T-helper 2 cell treated with Interferon-gamma antibody and Interleukin-4, amounts not matched to agents 5 μg/mL and 100 μg/mL, for 36 hours (primary cell): ENCODE measurements around the gene PDE6A.

ENCODE experiments used
- DNase-seq: peaks from one replicate; pipeline ENCODE4 v3.0.0; 2021; ENCODE audit warnings: low spot score
- H3K27ac Mint-ChIP-seq: one replicate; pipeline ENCODE4 v1.8.0; 2021; ENCODE audit warnings: mild to moderate bottlenecking, mixed read lengths
- H3K27me3 Mint-ChIP-seq: one replicate; pipeline ENCODE4 v1.8.0; 2021; ENCODE audit warnings: low read depth, mixed read lengths
- H3K36me3 Mint-ChIP-seq: one replicate; pipeline ENCODE4 v1.8.0; 2021; ENCODE audit warnings: low read depth, mixed read lengths
- H3K4me1 Mint-ChIP-seq: one replicate; pipeline ENCODE4 v1.8.0; 2021; ENCODE audit warnings: low read depth, mixed read lengths
- H3K4me3 Mint-ChIP-seq: one replicate; pipeline ENCODE4 v1.8.0; 2022; ENCODE audit warnings: mild to moderate bottlenecking, moderate library complexity, mixed read lengths
- H3K9me3 Mint-ChIP-seq: one replicate; pipeline ENCODE4 v1.8.0; 2021; ENCODE audit warnings: mixed read lengths

The PDE6A gene

GRCh38 chr5:149940941-149941644, 3.5 kb downstream of the PDE6A start:
- Mint-ChIP-seq H3K27ac (no peak overlapping the region), H3K4me3 (no peak overlapping the region), H3K27me3 (peaks cover 6% of the 10 kb centered on the region), H3K9me3 (no peaks in the 10 kb centered on the region), H3K36me3 (no peaks in the 10 kb centered on the region), H3K4me1 (peaks cover 9% of the 10 kb centered on the region)
- no peak for DNase-seq

GRCh38 chr5:149940077-149940574, 4.5 kb downstream of the PDE6A start:
- Mint-ChIP-seq H3K9me3 (no peaks in the 10 kb centered on the region), H3K27ac (no peak overlapping the region)
- no peak for DNase-seq

GRCh38 chr5:149939546-149939945, 5.0 kb downstream of the PDE6A start:
- peaks cover 8% of the 10 kb centered on the region for H3K27me3 Mint-ChIP-seq
- H3K27ac Mint-ChIP-seq = no peak overlapping the region
- H3K4me1 Mint-ChIP-seq = peaks cover 9% of the 10 kb centered on the region
- H3K36me3 Mint-ChIP-seq = no peaks in the 10 kb centered on the region
- no peak overlapping the region for H3K4me3 Mint-ChIP-seq
- H3K9me3 Mint-ChIP-seq = no peaks in the 10 kb centered on the region
- no peak for DNase-seq

More at GRCh38 chr5:149940077-149940574, 4.5 kb downstream of the PDE6A start:
- no peak overlapping the region for H3K4me3 Mint-ChIP-seq
- peaks cover 6% of the 10 kb centered on the region for H3K27me3 Mint-ChIP-seq
- no peaks in the 10 kb centered on the region for H3K36me3 Mint-ChIP-seq
- H3K4me1 Mint-ChIP-seq = peaks cover 9% of the 10 kb centered on the region

GRCh38 chr5:149938791-149939358, 5.7 kb downstream of the PDE6A start:
- peak; percentile 14 for DNase-seq
- H3K36me3 Mint-ChIP-seq = no peaks in the 10 kb centered on the region
- no peak overlapping the region for H3K4me3 Mint-ChIP-seq
- peaks cover 9% of the 10 kb centered on the region for H3K4me1 Mint-ChIP-seq
- H3K27me3 Mint-ChIP-seq = peaks cover 13% of the 10 kb centered on the region
- H3K9me3 Mint-ChIP-seq = no peaks in the 10 kb centered on the region
- H3K27ac Mint-ChIP-seq = no peak overlapping the region

GRCh38 chr5:149938279-149938678, 6.3 kb downstream of the PDE6A start:
- no peak overlapping the region for H3K27ac Mint-ChIP-seq
- no peaks in the 10 kb centered on the region for H3K9me3 Mint-ChIP-seq
- no peaks in the 10 kb centered on the region for H3K36me3 Mint-ChIP-seq
- H3K4me3 Mint-ChIP-seq = no peak overlapping the region
- H3K27me3 Mint-ChIP-seq = peaks cover 15% of the 10 kb centered on the region
- no peak for DNase-seq
- H3K4me1 Mint-ChIP-seq = peaks cover 9% of the 10 kb centered on the region

- peaks cover 17% of the 10 kb centered on the region for H3K27me3 Mint-ChIP-seq
- peaks cover 9% of the 10 kb centered on the region for H3K4me1 Mint-ChIP-seq
- no peak overlapping the region for H3K27ac Mint-ChIP-seq
- no peak for DNase-seq
- H3K36me3 Mint-ChIP-seq = no peaks in the 10 kb centered on the region
- no peaks in the 10 kb centered on the region for H3K9me3 Mint-ChIP-seq
- H3K4me3 Mint-ChIP-seq = no peak overlapping the region
Measured at GRCh38 chr5:149937610-149938009, 7.0 kb downstream of the PDE6A start.

GRCh38 chr5:149936700-149937091, 7.9 kb downstream of the PDE6A start:
- DNase-seq = no peak
- H3K4me1 Mint-ChIP-seq = peaks cover 12% of the 10 kb centered on the region
- H3K36me3 Mint-ChIP-seq = no peaks in the 10 kb centered on the region
- H3K27ac Mint-ChIP-seq = no peak overlapping the region
- H3K4me3 Mint-ChIP-seq = no peak overlapping the region
- peaks cover 24% of the 10 kb centered on the region for H3K27me3 Mint-ChIP-seq
- H3K9me3 Mint-ChIP-seq = no peaks in the 10 kb centered on the region

- Mint-ChIP-seq H3K4me3 (no peak overlapping the region), H3K27me3 (peaks cover 27% of the 10 kb centered on the region), H3K4me1 (peaks cover 12% of the 10 kb centered on the region)
Measured at GRCh38 chr5:149936044-149936699, 8.4 kb downstream of the PDE6A start.

GRCh38 chr5:149935431-149935901, 9.1 kb downstream of the PDE6A start:
- H3K27ac Mint-ChIP-seq = no peak overlapping the region
- H3K9me3 Mint-ChIP-seq = no peaks in the 10 kb centered on the region
- no peak for DNase-seq
- peaks cover 29% of the 10 kb centered on the region for H3K27me3 Mint-ChIP-seq
- no peak overlapping the region for H3K4me3 Mint-ChIP-seq
- no peaks in the 10 kb centered on the region for H3K36me3 Mint-ChIP-seq
- peaks cover 12% of the 10 kb centered on the region for H3K4me1 Mint-ChIP-seq

More at GRCh38 chr5:149936044-149936699, 8.4 kb downstream of the PDE6A start:
- DNase-seq = no peak
- H3K36me3 Mint-ChIP-seq = no peaks in the 10 kb centered on the region
- no peaks in the 10 kb centered on the region for H3K9me3 Mint-ChIP-seq
- H3K27ac Mint-ChIP-seq = no peak overlapping the region

- H3K4me3 Mint-ChIP-seq = no peak overlapping the region
- no peak overlapping the region for H3K27ac Mint-ChIP-seq
- H3K9me3 Mint-ChIP-seq = no peaks in the 10 kb centered on the region
- H3K27me3 Mint-ChIP-seq = peaks cover 30% of the 10 kb centered on the region
- peaks cover 3% of the 10 kb centered on the region for H3K4me1 Mint-ChIP-seq
- DNase-seq = no peak
- H3K36me3 Mint-ChIP-seq = no peaks in the 10 kb centered on the region
Measured at GRCh38 chr5:149932445-149933350, 11.9 kb downstream of the PDE6A start.

GRCh38 chr5:149931992-149932436, 12.6 kb downstream of the PDE6A start:
- Mint-ChIP-seq H3K4me3 (no peak overlapping the region), H3K27ac (no peak overlapping the region), H3K36me3 (no peaks in the 10 kb centered on the region), H3K9me3 (no peaks in the 10 kb centered on the region), H3K27me3 (peaks cover 27% of the 10 kb centered on the region), H3K4me1 (peaks cover 3% of the 10 kb centered on the region)
- DNase-seq = no peak

- H3K9me3 Mint-ChIP-seq = no peaks in the 10 kb centered on the region
- peaks cover 3% of the 10 kb centered on the region for H3K4me1 Mint-ChIP-seq
- H3K4me3 Mint-ChIP-seq = no peak overlapping the region
- no peaks in the 10 kb centered on the region for H3K36me3 Mint-ChIP-seq
- peaks cover 25% of the 10 kb centered on the region for H3K27me3 Mint-ChIP-seq
- H3K27ac Mint-ChIP-seq = no peak overlapping the region
- DNase-seq = no peak
Measured at GRCh38 chr5:149930749-149931574, 13.6 kb downstream of the PDE6A start.
